Activated CD8-positive, alpha-beta memory T cell treated with anti-CD3 and anti-CD28 coated beads for 24 hours (primary cell): ENCODE data around the gene HSDL1.
"Not testable (repeated sequence)": the region's sequence is repeated elsewhere in the genome, so short reads cannot be mapped to it uniquely, and the experiment has no call there.

Source experiments
- DNase-seq: peaks from one replicate; pipeline ENCODE4 v3.0.0-alpha.2; 2020

HSDL1 gene

GRCh38 chr16:84137769-84138357 lies 7.1 kb downstream of the HSDL1 start:
- DNase-seq, result no peak

- DNase-seq, result no peak
Measured at GRCh38 chr16:84137287-84137686, 7.7 kb downstream of the HSDL1 start.

- DNase-seq, result no peak
Measured at GRCh38 chr16:84136331-84137125, 8.4 kb downstream of the HSDL1 start.

- DNase-seq, result no peak
Measured at GRCh38 chr16:84132527-84133285, 12.3 kb downstream of the HSDL1 start.

- DNase-seq, result no peak
Measured at GRCh38 chr16:84131117-84131516, 13.9 kb downstream of the HSDL1 start.

GRCh38 chr16:84124257-84125073 lies 20.5 kb downstream of the HSDL1 start:
- no peak for DNase-seq

GRCh38 chr16:84121007-84121406 lies 24.0 kb downstream of the HSDL1 start:
- no peak for DNase-seq

GRCh38 chr16:84120023-84120422 lies 25.0 kb downstream of the HSDL1 start:
- DNase-seq, result no peak

GRCh38 chr16:84119368-84119767 lies 25.6 kb downstream of the HSDL1 start:
- DNase-seq, result no peak

- not testable (repeated sequence) for DNase-seq
Measured at GRCh38 chr16:84118315-84118714, 26.7 kb downstream of the HSDL1 start.

- no peak for DNase-seq
Measured at GRCh38 chr16:84117494-84117843, 27.5 kb downstream of the HSDL1 start.

- peak; percentile 99 for DNase-seq
Measured at GRCh38 chr16:84116720-84117493, 28.1 kb downstream of the HSDL1 start, which contains the start of gene MBTPS1. Gene MBTPS1, minus strand, starts transcription at chr16:84116942. Its CDS starts 15,159 bp downstream, at chr16:84101783.

GRCh38 chr16:84115919-84116719 lies 28.9 kb downstream of the HSDL1 start:
- DNase-seq, result no peak

- DNase-seq, result not testable (repeated sequence)
Measured at GRCh38 chr16:84111949-84112348, 33.0 kb downstream of the HSDL1 start.

GRCh38 chr16:84111525-84111924 lies 33.5 kb downstream of the HSDL1 start:
- DNase-seq, result no peak

- DNase-seq, result no peak
Measured at GRCh38 chr16:84110527-84110926, 34.5 kb downstream of the HSDL1 start.

- DNase-seq, result no peak
Measured at GRCh38 chr16:84109598-84110335, 35.2 kb downstream of the HSDL1 start.

- no peak for DNase-seq
Measured at GRCh38 chr16:84107921-84108320, 37.1 kb downstream of the HSDL1 start.

- DNase-seq, result no peak
Measured at GRCh38 chr16:84105948-84106740, 38.8 kb downstream of the HSDL1 start.
